Measurements from ENCODE around the gene MCC. TPM values are rescaled to one million over a fixed set of nuclear protein-coding genes. Genes with fewer than 3 reads are reported as not detected.

MCC gene
- polyA plus RNA-seq, 2 of the 4 experiments (the other 2 are of a cell fraction) = 0.09 to 0.10 TPM

DNA sequence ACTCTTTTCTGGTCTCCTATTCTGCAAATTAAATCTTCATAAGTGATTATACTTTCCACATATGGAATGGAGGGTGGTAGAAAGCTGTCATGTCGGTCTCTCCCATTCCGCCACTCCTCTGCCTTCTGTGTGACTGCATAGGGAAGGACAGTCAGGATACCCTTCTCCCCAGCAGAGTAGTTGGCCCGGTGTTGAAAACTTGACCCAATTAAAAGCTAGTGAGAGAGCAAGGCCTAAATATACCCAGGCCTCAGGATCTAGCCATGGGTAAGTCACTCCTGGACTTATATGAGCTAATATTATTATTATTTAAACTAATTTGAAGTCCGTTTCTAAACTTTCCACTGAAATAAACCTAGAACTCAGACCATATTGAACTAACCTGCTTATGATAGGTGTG is 248.2 kb downstream of the MCC start:
- Histone ChIP-seq H3K4me3 (no peak overlapping the region), H3K4me1 (no peaks in the 10 kb centered on the region), H3K4me2 (no peak overlapping the region), H3K9me3 (no peaks in the 10 kb centered on the region), H3K27ac (no peak overlapping the region)
- DNase-seq (ENCODE audit: low read depth in 1 of 2, low spot score in 1 of 2) (no peak), FAIRE-seq (no peak), ATAC-seq (no peak)
- 37% methylated on average over 4 of the region's 4 CpGs for WGBS (ENCODE audit: missing lambda C conversion rate)
- ChIA-PET CTCF (no interaction called here), POLR2A (no interaction called here)
- TF ChIP-seq CHD2 (IDR thresholded peaks at IDR 0.05; ENCODE audit: low read length, partially characterized antibody) (no peak), HDAC2 (IDR thresholded peaks at IDR 0.05) (no peak), KDM1A (IDR thresholded peaks at IDR 0.05; ENCODE audit: low read depth) (no peak), CHD4 (IDR thresholded peaks at IDR 0.05; ENCODE audit: borderline replicate concordance) (no peak), SREBF2 (IDR thresholded peaks at IDR 0.05) (no peak), ZNF302 (CRISPR knock-in tag; IDR thresholded peaks at IDR 0.05) (no peak), SMC3 (IDR thresholded peaks at IDR 0.05) (no peak), JUN (IDR thresholded peaks at IDR 0.05) (no peak), KDM5A (IDR thresholded peaks at IDR 0.05) (no peak), EHF (CRISPR knock-in tag; IDR thresholded peaks at IDR 0.05) (no peak), MYC (IDR thresholded peaks at IDR 0.05; ENCODE audit: borderline replicate concordance, low read length) (no peak)
- TF ChIP-seq, protein P1, sequence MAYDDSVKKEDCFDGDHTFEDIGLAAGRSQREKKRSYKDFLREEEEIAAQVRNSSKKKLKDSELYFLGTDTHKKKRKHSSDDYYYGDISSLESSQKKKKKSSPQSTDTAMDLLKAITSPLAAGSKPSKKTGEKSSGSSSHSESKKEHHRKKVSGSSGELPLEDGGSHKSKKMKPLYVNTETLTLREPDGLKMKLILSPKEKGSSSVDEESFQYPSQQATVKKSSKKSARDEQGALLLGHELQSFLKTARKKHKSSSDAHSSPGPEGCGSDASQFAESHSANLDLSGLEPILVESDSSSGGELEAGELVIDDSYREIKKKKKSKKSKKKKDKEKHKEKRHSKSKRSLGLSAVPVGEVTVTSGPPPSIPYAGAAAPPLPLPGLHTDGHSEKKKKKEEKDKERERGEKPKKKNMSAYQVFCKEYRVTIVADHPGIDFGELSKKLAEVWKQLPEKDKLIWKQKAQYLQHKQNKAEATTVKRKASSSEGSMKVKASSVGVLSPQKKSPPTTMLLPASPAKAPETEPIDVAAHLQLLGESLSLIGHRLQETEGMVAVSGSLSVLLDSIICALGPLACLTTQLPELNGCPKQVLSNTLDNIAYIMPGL (CRISPR knock-in tag; IDR thresholded peaks at IDR 0.05; ENCODE audit: borderline replicate concordance) = no peak
- TF ChIP-seq, protein P2, sequence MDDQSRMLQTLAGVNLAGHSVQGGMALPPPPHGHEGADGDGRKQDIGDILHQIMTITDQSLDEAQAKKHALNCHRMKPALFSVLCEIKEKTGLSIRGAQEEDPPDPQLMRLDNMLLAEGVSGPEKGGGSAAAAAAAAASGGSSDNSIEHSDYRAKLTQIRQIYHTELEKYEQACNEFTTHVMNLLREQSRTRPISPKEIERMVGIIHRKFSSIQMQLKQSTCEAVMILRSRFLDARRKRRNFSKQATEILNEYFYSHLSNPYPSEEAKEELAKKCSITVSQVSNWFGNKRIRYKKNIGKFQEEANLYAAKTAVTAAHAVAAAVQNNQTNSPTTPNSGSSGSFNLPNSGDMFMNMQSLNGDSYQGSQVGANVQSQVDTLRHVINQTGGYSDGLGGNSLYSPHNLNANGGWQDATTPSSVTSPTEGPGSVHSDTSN (IDR thresholded peaks at IDR 0.05) = no peak
- TF ChIP-seq, protein P3, sequence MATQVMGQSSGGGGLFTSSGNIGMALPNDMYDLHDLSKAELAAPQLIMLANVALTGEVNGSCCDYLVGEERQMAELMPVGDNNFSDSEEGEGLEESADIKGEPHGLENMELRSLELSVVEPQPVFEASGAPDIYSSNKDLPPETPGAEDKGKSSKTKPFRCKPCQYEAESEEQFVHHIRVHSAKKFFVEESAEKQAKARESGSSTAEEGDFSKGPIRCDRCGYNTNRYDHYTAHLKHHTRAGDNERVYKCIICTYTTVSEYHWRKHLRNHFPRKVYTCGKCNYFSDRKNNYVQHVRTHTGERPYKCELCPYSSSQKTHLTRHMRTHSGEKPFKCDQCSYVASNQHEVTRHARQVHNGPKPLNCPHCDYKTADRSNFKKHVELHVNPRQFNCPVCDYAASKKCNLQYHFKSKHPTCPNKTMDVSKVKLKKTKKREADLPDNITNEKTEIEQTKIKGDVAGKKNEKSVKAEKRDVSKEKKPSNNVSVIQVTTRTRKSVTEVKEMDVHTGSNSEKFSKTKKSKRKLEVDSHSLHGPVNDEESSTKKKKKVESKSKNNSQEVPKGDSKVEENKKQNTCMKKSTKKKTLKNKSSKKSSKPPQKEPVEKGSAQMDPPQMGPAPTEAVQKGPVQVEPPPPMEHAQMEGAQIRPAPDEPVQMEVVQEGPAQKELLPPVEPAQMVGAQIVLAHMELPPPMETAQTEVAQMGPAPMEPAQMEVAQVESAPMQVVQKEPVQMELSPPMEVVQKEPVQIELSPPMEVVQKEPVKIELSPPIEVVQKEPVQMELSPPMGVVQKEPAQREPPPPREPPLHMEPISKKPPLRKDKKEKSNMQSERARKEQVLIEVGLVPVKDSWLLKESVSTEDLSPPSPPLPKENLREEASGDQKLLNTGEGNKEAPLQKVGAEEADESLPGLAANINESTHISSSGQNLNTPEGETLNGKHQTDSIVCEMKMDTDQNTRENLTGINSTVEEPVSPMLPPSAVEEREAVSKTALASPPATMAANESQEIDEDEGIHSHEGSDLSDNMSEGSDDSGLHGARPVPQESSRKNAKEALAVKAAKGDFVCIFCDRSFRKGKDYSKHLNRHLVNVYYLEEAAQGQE (IDR thresholded peaks at IDR 0.05) = no peak
- TF ChIP-seq, protein P4, sequence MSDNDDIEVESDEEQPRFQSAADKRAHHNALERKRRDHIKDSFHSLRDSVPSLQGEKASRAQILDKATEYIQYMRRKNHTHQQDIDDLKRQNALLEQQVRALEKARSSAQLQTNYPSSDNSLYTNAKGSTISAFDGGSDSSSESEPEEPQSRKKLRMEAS (IDR thresholded peaks at IDR 0.05) = no peak
- TF ChIP-seq, protein P5, sequence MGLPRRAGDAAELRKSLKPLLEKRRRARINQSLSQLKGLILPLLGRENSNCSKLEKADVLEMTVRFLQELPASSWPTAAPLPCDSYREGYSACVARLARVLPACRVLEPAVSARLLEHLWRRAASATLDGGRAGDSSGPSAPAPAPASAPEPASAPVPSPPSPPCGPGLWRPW (IDR thresholded peaks at IDR 0.05) = no peak

DNA sequence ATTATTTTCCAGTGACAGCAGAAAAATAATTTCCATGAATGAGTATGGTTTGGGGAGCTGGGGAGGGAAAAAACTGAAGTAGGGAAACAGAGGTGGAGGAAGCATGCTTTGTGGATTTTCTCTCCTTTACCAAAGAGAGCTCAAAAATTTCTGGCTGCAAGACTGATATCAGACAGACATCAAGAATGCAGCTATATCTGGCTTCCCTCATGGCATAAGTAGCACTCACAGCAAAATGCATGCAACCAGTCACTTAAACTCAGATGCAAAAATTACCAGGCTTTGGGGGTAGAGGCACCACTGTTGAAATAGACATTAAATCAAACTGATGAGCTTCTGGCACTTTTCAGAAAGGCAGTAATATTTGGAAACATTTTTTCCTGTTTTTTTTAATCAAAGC is 250.4 kb downstream of the MCC start:
- no peak for FAIRE-seq
- Histone ChIP-seq H3K27ac (no peak overlapping the region), H3K9me3 (no peaks in the 10 kb centered on the region), H3K4me3 (no peak overlapping the region), H3K4me2 (no peak overlapping the region), H3K4me1 (no peaks in the 10 kb centered on the region)
- TF ChIP-seq POLR2AphosphoS2 (conservative IDR thresholded peaks at IDR 0.05; ENCODE audit: low read length) (no peak), CEBPB (IDR thresholded peaks at IDR 0.05) (no peak), MAFK (IDR thresholded peaks at IDR 0.05; ENCODE audit: partially characterized antibody) (no peak), ESRRA (IDR thresholded peaks at IDR 0.05; ENCODE audit: borderline replicate concordance, low read length) (no peak), GATA3 (IDR thresholded peaks at IDR 0.05; ENCODE audit: borderline replicate concordance) (no peak), CHD4 (IDR thresholded peaks at IDR 0.05; ENCODE audit: borderline replicate concordance) (no peak), TFCP2L1 (CRISPR knock-in tag; IDR thresholded peaks at IDR 0.05) (no peak)
- TF ChIP-seq, protein P1 (CRISPR knock-in tag; IDR thresholded peaks at IDR 0.05; ENCODE audit: borderline replicate concordance) = no peak
- DNase-seq (ENCODE audit: low read depth in 1 of 2, low spot score in 1 of 2) = no peak
- no peak for ATAC-seq
- POLR2A ChIA-PET = no interaction called here
- CTCF ChIA-PET = interaction anchor here (0.6 kb wide), 1 partner anchor 242 kb away, joined by 3 read pairs; no protein-coding TSS in a partner anchor

All from A549 (cell line).